Ishikawa (cell line): ENCODE results near the gene SCAP.

ENCODE experiments used
- CREB1 ChIP-seq: IDR thresholded peaks from 2 replicates; pipeline ENCODE4 v1.6.1; 2012; ENCODE audit warnings: low read depth
- EP300 ChIP-seq: IDR thresholded peaks from 2 replicates; pipeline ENCODE4 v1.6.1; 2012; ENCODE audit warnings: borderline replicate concordance
- RAD21 ChIP-seq: IDR thresholded peaks from 2 replicates; pipeline ENCODE4 v1.6.1; 2012; ENCODE audit warnings: low read depth
- TAF1 ChIP-seq: IDR thresholded peaks from 2 replicates; pipeline ENCODE4 v1.6.1; 2012; ENCODE audit warnings: low read depth, mild to moderate bottlenecking
- YY1 ChIP-seq: IDR thresholded peaks from 2 replicates; pipeline ENCODE4 v1.6.1; 2012; ENCODE audit warnings: low read depth

- peak; percentile 71 for TF ChIP-seq TAF1
- TF ChIP-seq CREB1 = peak; percentile 20; the same call in 1 of the 2 replicates
- TF ChIP-seq YY1 = peak; percentile 90
- no peak for TF ChIP-seq EP300
- peak; percentile 42; the same call in 1 of the 2 replicates for TF ChIP-seq RAD21
These were observed 37.6 kb upstream of the SCAP start, which contains the start of gene ELP6 for GRCh38 chr3:47513125-47513929.
